Neural progenitor cell (in vitro differentiated cells): ENCODE data around the gene NCOA6. TPM values are rescaled to one million over a fixed set of nuclear protein-coding genes. Genes with fewer than 3 reads are reported as not detected.

Source experiments
- DNase-seq: peaks from one replicate; pipeline ENCODE4 v3.0.0-alpha.2; 2016; ENCODE audit warnings: low spot score
- H2AFZ ChIP-seq: fragments of 200-600 bp; sonication (generic); replicated peaks from 2 replicates; pipeline ENCODE4 v1.6.1; 2016; ENCODE audit warnings: antibody characterized with exemption
- H3F3A ChIP-seq: fragments of 200-600 bp; sonication (generic); 2 replicates; pipeline ENCODE4 v1.6.1; 2016; ENCODE audit warnings: antibody characterized with exemption, low read depth
- H3K27ac ChIP-seq: fragments of 200-600 bp; sonication (generic); 2 replicates; pipeline ENCODE4 v1.5.1; 2016; ENCODE audit warnings: mild to moderate bottlenecking
- H3K27me3 ChIP-seq: fragments of 200-600 bp; sonication (generic); 2 replicates; pipeline ENCODE4 v1.6.1; 2016; ENCODE audit warnings: mild to moderate bottlenecking, moderate library complexity
- H3K36me3 ChIP-seq: fragments of 200-600 bp; sonication (generic); 2 replicates; pipeline ENCODE4 v1.5.1; 2016
- H3K4me1 ChIP-seq: fragments of 200-600 bp; sonication (generic); 2 replicates; pipeline ENCODE4 v1.6.1; 2016; ENCODE audit warnings: mixed run types
- H3K4me2 ChIP-seq: fragments of 200-600 bp; sonication (generic); 2 replicates; pipeline ENCODE4 v1.6.1; 2016
- H3K4me3 ChIP-seq: fragments of 200-600 bp; sonication (generic); 2 replicates; pipeline ENCODE4 v1.5.1; 2016
- H3K79me2 ChIP-seq: fragments of 200-600 bp; sonication (generic); 2 replicates; pipeline ENCODE4 v1.6.1; 2016; ENCODE audit warnings: low read depth
- H3K9ac ChIP-seq: fragments of 200-600 bp; sonication (generic); 2 replicates; pipeline ENCODE4 v1.6.1; 2016
- H3K9me3 ChIP-seq: fragments of 200-600 bp; sonication (generic); 2 replicates; pipeline ENCODE4 v1.5.1; 2016; ENCODE audit warnings: low read depth
- H4K20me1 ChIP-seq: fragments of 200-600 bp; sonication (generic); 2 replicates; pipeline ENCODE4 v1.6.1; 2016; ENCODE audit warnings: low read depth
- H3K27ac Mint-ChIP-seq: 3 replicates; pipeline ENCODE4 v1.8.0; 2021; ENCODE audit warnings: mixed read lengths
- H3K27me3 Mint-ChIP-seq: 2 replicates; pipeline ENCODE4 v1.8.0; 2022; ENCODE audit warnings: low read depth, mild to moderate bottlenecking, inconsistent platforms, moderate library complexity, mixed read lengths; ENCODE audit not compliant: insufficient read depth
- H3K36me3 Mint-ChIP-seq: 3 replicates; pipeline ENCODE4 v1.8.0; 2021; ENCODE audit warnings: mixed read lengths
- H3K4me1 Mint-ChIP-seq: 3 replicates; pipeline ENCODE4 v1.8.0; 2021; ENCODE audit warnings: mixed read lengths
- H3K4me3 Mint-ChIP-seq: 3 replicates; pipeline ENCODE4 v1.8.0; 2021; ENCODE audit warnings: mild to moderate bottlenecking, moderate library complexity, mixed read lengths
- H3K9me3 Mint-ChIP-seq: 3 replicates; pipeline ENCODE4 v1.8.0; 2020; ENCODE audit warnings: mixed read lengths
- CTCF ChIP-seq: fragments of 200-600 bp; sonication (generic); IDR thresholded peaks from 2 replicates; pipeline ENCODE4 v1.5.1; 2017; ENCODE audit warnings: antibody characterized with exemption, mild to moderate bottlenecking
- EZH2 ChIP-seq: fragments of 200-600 bp; sonication (generic); IDR thresholded peaks from 2 replicates; pipeline ENCODE4 v1.6.1; 2017; ENCODE audit warnings: antibody characterized with exemption, mild to moderate bottlenecking, moderate library complexity
- EZH2phosphoT487 ChIP-seq: fragments of 200-600 bp; sonication (generic); IDR thresholded peaks from 2 replicates; pipeline ENCODE4 v1.6.1; 2017; ENCODE audit warnings: antibody characterized with exemption
- total RNA-seq: library from RNA; depleted of rRNA; stranded (reverse); fragments of >200 nt; gene quantifications from 2 replicates; pipeline ENCODE4 v1.2.3, GENCODE V29; 2015; ENCODE audit warnings: low replicate concordance

NCOA6 gene
- total RNA-seq, 1 donor from 2014 or later: 14.3 TPM

DNA sequence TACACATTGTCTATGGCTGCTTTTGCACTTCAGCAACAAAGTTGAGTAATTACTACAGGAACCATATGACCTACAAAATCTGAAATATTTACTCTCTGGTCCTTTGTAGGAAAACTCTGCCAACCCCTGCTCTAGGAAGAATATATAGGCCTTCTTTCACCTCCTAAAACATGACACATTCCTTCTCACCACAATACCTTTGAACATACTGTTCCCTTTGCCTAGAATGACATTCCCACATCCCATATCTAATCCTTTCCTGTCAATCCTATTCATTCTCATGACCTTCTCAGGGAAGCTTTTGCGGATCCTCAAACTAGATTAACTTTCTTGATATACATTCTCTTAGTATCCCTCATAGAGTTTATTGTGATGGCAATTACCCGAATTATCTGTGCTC, 18.0 kb upstream of the NCOA6 start:
- no peak overlapping the region for H3K27ac Mint-ChIP-seq
- DNase-seq: no peak
- no peak overlapping the region for H3K4me2 ChIP-seq
- H3K9ac ChIP-seq: no peak overlapping the region
- no peaks in the 10 kb centered on the region for H3K79me2 ChIP-seq
- H3F3A ChIP-seq: no peaks in the 10 kb centered on the region
- no peaks in the 10 kb centered on the region for H3K27me3 ChIP-seq
- peaks cover 5% of the 10 kb centered on the region for H3K36me3 Mint-ChIP-seq
- H4K20me1 ChIP-seq: no peaks in the 10 kb centered on the region
- H3K27me3 Mint-ChIP-seq: no peaks in the 10 kb centered on the region
- no peaks in the 10 kb centered on the region for H3K36me3 ChIP-seq
- no peaks in the 10 kb centered on the region for H3K4me1 Mint-ChIP-seq
- H3K9me3 Mint-ChIP-seq: no peaks in the 10 kb centered on the region
- H3K9me3 ChIP-seq: no peaks in the 10 kb centered on the region
- H3K4me3 Mint-ChIP-seq: no peak overlapping the region
- H2AFZ ChIP-seq: no peak overlapping the region
- TF ChIP-seq EZH2phosphoT487 (no peak), CTCF (no peak)
- no peak overlapping the region for H3K27ac ChIP-seq
- no peak overlapping the region for H3K4me3 ChIP-seq
- no peaks in the 10 kb centered on the region for H3K4me1 ChIP-seq

- Mint-ChIP-seq H3K4me3 (no peak overlapping the region), H3K27ac (no peak overlapping the region), H3K27me3 (no peaks in the 10 kb centered on the region), H3K4me1 (no peaks in the 10 kb centered on the region), H3K36me3 (peaks cover 2% of the 10 kb centered on the region), H3K9me3 (no peaks in the 10 kb centered on the region)
- no peak for DNase-seq
- Histone ChIP-seq H3K27me3 (no peaks in the 10 kb centered on the region), H3K4me1 (no peaks in the 10 kb centered on the region), H3K4me3 (no peak overlapping the region), H3K36me3 (no peaks in the 10 kb centered on the region), H3K9me3 (no peaks in the 10 kb centered on the region), H3K4me2 (no peak overlapping the region), H4K20me1 (no peaks in the 10 kb centered on the region), H3K9ac (no peak overlapping the region), H2AFZ (no peak overlapping the region), H3F3A (no peaks in the 10 kb centered on the region), H3K27ac (no peak overlapping the region), H3K79me2 (no peaks in the 10 kb centered on the region)
- TF ChIP-seq EZH2phosphoT487: no peak
- TF ChIP-seq CTCF: no peak
- no peak for TF ChIP-seq EZH2
These were observed 16.7 kb upstream of the NCOA6 start for GRCh38 chr20:34842143-34842542.

DNA sequence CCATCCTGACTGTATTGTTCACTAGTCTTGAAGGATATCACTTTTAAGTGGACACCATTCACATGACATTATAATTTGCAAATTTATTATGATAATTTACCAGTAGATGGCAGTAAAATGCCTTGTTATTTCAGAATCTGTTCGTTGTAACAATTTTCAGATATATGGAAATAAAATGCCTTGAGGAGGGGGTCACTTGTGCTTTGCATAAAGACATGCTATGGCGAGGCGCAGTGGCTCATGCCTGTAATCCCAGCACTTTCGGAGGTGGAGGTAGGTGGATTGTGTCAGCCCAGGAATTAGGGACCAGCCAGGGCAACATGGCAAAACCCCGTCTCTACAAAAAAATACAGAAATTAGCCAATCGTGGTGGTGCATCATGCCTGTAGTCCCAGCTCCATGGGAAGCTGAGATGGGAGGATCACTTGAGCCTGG, 9.0 kb upstream of the NCOA6 start:
- Mint-ChIP-seq H3K27me3 (peaks cover 2% of the 10 kb centered on the region), H3K9me3 (no peaks in the 10 kb centered on the region), H3K4me3 (no peak overlapping the region), H3K27ac (no peak overlapping the region), H3K36me3 (no peaks in the 10 kb centered on the region), H3K4me1 (peaks cover 1% of the 10 kb centered on the region)
- H3K4me1 ChIP-seq: no peaks in the 10 kb centered on the region
- peaks cover 10% of the 10 kb centered on the region for H3K27me3 ChIP-seq
- DNase-seq: no peak
- no peak for TF ChIP-seq EZH2
- TF ChIP-seq CTCF: peak; percentile 43
- TF ChIP-seq EZH2phosphoT487: no peak
- H3F3A ChIP-seq: no peaks in the 10 kb centered on the region
- H2AFZ ChIP-seq: no peak overlapping the region
- no peak overlapping the region for H3K4me3 ChIP-seq
- no peak overlapping the region for H3K9ac ChIP-seq
- no peaks in the 10 kb centered on the region for H3K9me3 ChIP-seq
- H3K27ac ChIP-seq: no peak overlapping the region
- no peak overlapping the region for H3K4me2 ChIP-seq
- H3K36me3 ChIP-seq: no peaks in the 10 kb centered on the region
- no peaks in the 10 kb centered on the region for H3K79me2 ChIP-seq
- no peaks in the 10 kb centered on the region for H4K20me1 ChIP-seq
